SJSA1 (cell line): ENCODE results near the gene CLIP3. TPM values are rescaled to one million over a fixed set of nuclear protein-coding genes. Genes with fewer than 3 reads are reported as not detected.
A peak's percentile ranks its signal among the peaks of the same experiment; 100 is the strongest.
"Not testable (repeated sequence)": the region's sequence is repeated elsewhere in the genome, so short reads cannot be mapped to it uniquely, and the experiment has no call there.

Experiments used
- DNase-seq, 2 experiments: peaks; one replicate each; pipeline ENCODE4 v3.0.0-alpha.2; 2015 to 2020; ENCODE audit warnings: low spot score in 2 of 2, low read depth in 1 of 2
- H3K27ac ChIP-seq: fragments of 250-450 bp; sonication (Bioruptor Pico); 2 replicates; pipeline ENCODE4 v1.5.1; 2020; ENCODE audit warnings: mild to moderate bottlenecking, moderate library complexity
- H3K27me3 ChIP-seq: fragments of 250-450 bp; sonication (Bioruptor Pico); replicated peaks from 2 replicates; pipeline ENCODE4 v1.5.1; 2020; ENCODE audit warnings: mild to moderate bottlenecking, moderate library complexity
- H3K36me3 ChIP-seq: fragments of 250-450 bp; sonication (Bioruptor Pico); 2 replicates; pipeline ENCODE4 v1.5.1; 2020; ENCODE audit warnings: mild to moderate bottlenecking
- H3K4me1 ChIP-seq: fragments of 250-450 bp; sonication (Bioruptor Pico); replicated peaks from 2 replicates; pipeline ENCODE4 v1.6.1; 2021; ENCODE audit warnings: mild to moderate bottlenecking
- H3K4me3 ChIP-seq: fragments of 250-450 bp; sonication (Bioruptor Pico); 2 replicates; pipeline ENCODE4 v1.5.1; 2020; ENCODE audit warnings: mild to moderate bottlenecking
- H3K9me3 ChIP-seq: fragments of 250-450 bp; sonication (Bioruptor Pico); replicated peaks from 2 replicates; pipeline ENCODE4 v1.5.1; 2020; ENCODE audit warnings: mild to moderate bottlenecking
- total RNA-seq: library from RNA; depleted of rRNA; stranded (reverse); fragments of >200 nt; shearing (Covaris generic); gene quantifications from 2 replicates; pipeline ENCODE4 v1.2.3, GENCODE V29; 2014

The CLIP3 gene
- total RNA-seq, 1 experiment from 2014 or later, result 2.3 TPM

- DNase-seq, result no peak
- H3K4me1 ChIP-seq, result no peaks in the 10 kb centered on the region
- H3K27me3 ChIP-seq, result peaks cover 23% of the 10 kb centered on the region
- H3K36me3 ChIP-seq, result no peaks in the 10 kb centered on the region
- no peak overlapping the region for H3K4me3 ChIP-seq
- no peak overlapping the region for H3K27ac ChIP-seq
- no peaks in the 10 kb centered on the region for H3K9me3 ChIP-seq
These were observed 42.5 kb downstream of the CLIP3 start for GRCh38 chr19:35990156-35990555.

- no peaks in the 10 kb centered on the region for H3K9me3 ChIP-seq
- H3K27me3 ChIP-seq, result peaks cover 23% of the 10 kb centered on the region
- H3K27ac ChIP-seq, result no peak overlapping the region
- no peak for DNase-seq
- no peak overlapping the region for H3K4me3 ChIP-seq
- no peaks in the 10 kb centered on the region for H3K4me1 ChIP-seq
- H3K36me3 ChIP-seq, result no peaks in the 10 kb centered on the region
These were observed 43.8 kb downstream of the CLIP3 start for GRCh38 chr19:35988824-35989223.

GRCh38 chr19:35987571-35987896 lies 45.1 kb downstream of the CLIP3 start:
- Histone ChIP-seq H3K4me3 (no peak overlapping the region), H3K27ac (no peak overlapping the region), H3K4me1 (no peaks in the 10 kb centered on the region), H3K36me3 (no peaks in the 10 kb centered on the region), H3K9me3 (no peaks in the 10 kb centered on the region), H3K27me3 (peaks cover 23% of the 10 kb centered on the region)
- no peak for DNase-seq

- H3K27ac ChIP-seq, result no peak overlapping the region
- DNase-seq, result no peak
These were observed 45.8 kb downstream of the CLIP3 start for GRCh38 chr19:35986664-35987570.

GRCh38 chr19:35986111-35986510 lies 46.6 kb downstream of the CLIP3 start:
- DNase-seq, result no peak
- peaks cover 23% of the 10 kb centered on the region for H3K27me3 ChIP-seq

More at GRCh38 chr19:35986664-35987570, 45.8 kb downstream of the CLIP3 start:
- Histone ChIP-seq H3K27me3 (peaks cover 23% of the 10 kb centered on the region), H3K4me3 (no peak overlapping the region), H3K9me3 (no peaks in the 10 kb centered on the region), H3K36me3 (no peaks in the 10 kb centered on the region), H3K4me1 (no peaks in the 10 kb centered on the region)

GRCh38 chr19:35983177-35983576 lies 49.5 kb downstream of the CLIP3 start:
- H3K27me3 ChIP-seq, result peaks cover 23% of the 10 kb centered on the region
- H3K4me3 ChIP-seq, result no peak overlapping the region
- no peaks in the 10 kb centered on the region for H3K36me3 ChIP-seq
- H3K9me3 ChIP-seq, result no peaks in the 10 kb centered on the region
- no peak overlapping the region for H3K27ac ChIP-seq
- H3K4me1 ChIP-seq, result no peaks in the 10 kb centered on the region
- DNase-seq, result no peak

More at GRCh38 chr19:35986111-35986510, 46.6 kb downstream of the CLIP3 start:
- H3K9me3 ChIP-seq, result no peaks in the 10 kb centered on the region
- no peak overlapping the region for H3K4me3 ChIP-seq
- H3K27ac ChIP-seq, result no peak overlapping the region
- H3K36me3 ChIP-seq, result no peaks in the 10 kb centered on the region
- no peaks in the 10 kb centered on the region for H3K4me1 ChIP-seq

- not testable (repeated sequence) for H3K4me3 ChIP-seq, H3K9me3 ChIP-seq, H3K27me3 ChIP-seq, H3K4me1 ChIP-seq, DNase-seq, H3K36me3 ChIP-seq, H3K27ac ChIP-seq
These were observed 51.7 kb downstream of the CLIP3 start for GRCh38 chr19:35980997-35981396.

- no peak for DNase-seq
- no peaks in the 10 kb centered on the region for H3K27me3 ChIP-seq
- no peak overlapping the region for H3K4me3 ChIP-seq
- H3K36me3 ChIP-seq, result no peaks in the 10 kb centered on the region
- no peaks in the 10 kb centered on the region for H3K9me3 ChIP-seq
- H3K27ac ChIP-seq, result no peak overlapping the region
- no peaks in the 10 kb centered on the region for H3K4me1 ChIP-seq
These were observed 53.8 kb downstream of the CLIP3 start for GRCh38 chr19:35978832-35979365.

GRCh38 chr19:35978271-35978670 lies 54.4 kb downstream of the CLIP3 start:
- H3K4me1 ChIP-seq, result no peaks in the 10 kb centered on the region
- H3K36me3 ChIP-seq, result no peaks in the 10 kb centered on the region
- H3K9me3 ChIP-seq, result no peaks in the 10 kb centered on the region
- no peaks in the 10 kb centered on the region for H3K27me3 ChIP-seq
- no peak for DNase-seq
- no peak overlapping the region for H3K4me3 ChIP-seq
- no peak overlapping the region for H3K27ac ChIP-seq

- DNase-seq, result no peak
- Histone ChIP-seq H3K4me3 (no peak overlapping the region), H3K27me3 (no peaks in the 10 kb centered on the region), H3K4me1 (no peaks in the 10 kb centered on the region), H3K9me3 (no peaks in the 10 kb centered on the region), H3K27ac (no peak overlapping the region), H3K36me3 (no peaks in the 10 kb centered on the region)
These were observed 55.0 kb downstream of the CLIP3 start for GRCh38 chr19:35977446-35978222.

GRCh38 chr19:35975608-35976214 lies 57.0 kb downstream of the CLIP3 start:
- DNase-seq, result peak in 1 of 2 experiments; percentile 13
- no peaks in the 10 kb centered on the region for H3K36me3 ChIP-seq
- no peak overlapping the region for H3K27ac ChIP-seq
- no peaks in the 10 kb centered on the region for H3K27me3 ChIP-seq
- no peaks in the 10 kb centered on the region for H3K9me3 ChIP-seq
- H3K4me3 ChIP-seq, result no peak overlapping the region
- no peaks in the 10 kb centered on the region for H3K4me1 ChIP-seq

GRCh38 chr19:35973487-35973886 lies 59.2 kb downstream of the CLIP3 start:
- no peaks in the 10 kb centered on the region for H3K4me1 ChIP-seq
- no peak overlapping the region for H3K27ac ChIP-seq
- DNase-seq, result no peak

GRCh38 chr19:35966771-35967170 lies 65.9 kb downstream of the CLIP3 start:
- Histone ChIP-seq H3K27ac (no peak overlapping the region), H3K27me3 (peaks cover 8% of the 10 kb centered on the region), H3K4me1 (no peaks in the 10 kb centered on the region), H3K9me3 (no peaks in the 10 kb centered on the region), H3K36me3 (no peaks in the 10 kb centered on the region), H3K4me3 (no peak overlapping the region)
- no peak for DNase-seq

More at GRCh38 chr19:35973487-35973886, 59.2 kb downstream of the CLIP3 start:
- H3K27me3 ChIP-seq, result peaks cover 3% of the 10 kb centered on the region
- no peaks in the 10 kb centered on the region for H3K36me3 ChIP-seq
- H3K9me3 ChIP-seq, result no peaks in the 10 kb centered on the region
- H3K4me3 ChIP-seq, result no peak overlapping the region
